Measurements from ENCODE around the gene FAM32A. TPM values are rescaled to one million over a fixed set of nuclear protein-coding genes. Genes with fewer than 3 reads are reported as not detected.

The FAM32A gene
- total and polyA plus RNA-seq, 8 donors, result 14.8 to 48.6 (median 24.1) TPM

- Histone ChIP-seq H3K4me3 (no peak overlapping the region), H3K4me1 (peaks cover 0 to 5% (median 0%) of the 10 kb centered on the region in 3 donors), H3K27me3 (no peaks in the 10 kb centered on the region), H3K9me3 (no peaks in the 10 kb centered on the region), H3K27ac (no peak overlapping the region), H3K36me3 (no peaks in the 10 kb centered on the region)
- no peak for TF ChIP-seq CTCF (IDR thresholded peaks at IDR 0.05)
- no peak for ATAC-seq
- no peak for FAIRE-seq
- intact Hi-C loops (cut with DNase I), result no loop called here
- no peak for DNase-seq
- WGBS, 2 donors, result 75 to 80% methylated on average over 4 of the region's 4 CpGs
Measured at GRCh38 chr19:16141043-16141442, 44.2 kb upstream of the FAM32A start.

GRCh38 chr19:16142032-16142580 lies 43.1 kb upstream of the FAM32A start:
- no peaks in the 10 kb centered on the region for H3K9me3 ChIP-seq
- no peaks in the 10 kb centered on the region for H3K36me3 ChIP-seq
- no peak overlapping the region for H3K27ac ChIP-seq
- no peaks in the 10 kb centered on the region for H3K27me3 ChIP-seq
- TF ChIP-seq CTCF (IDR thresholded peaks at IDR 0.05), result no peak
- H3K4me1 ChIP-seq, result peaks cover 0 to 5% (median 0%) of the 10 kb centered on the region in 3 donors
- intact Hi-C loops (cut with DNase I), result no loop called here
- ATAC-seq, result no peak
- no peak for FAIRE-seq
- H3K4me3 ChIP-seq, result no peak overlapping the region
- no peak for DNase-seq
- 88 to 90% methylated on average over 9 of the region's 9 CpGs for WGBS, 2 donors

GRCh38 chr19:16143399-16144215 lies 41.6 kb upstream of the FAM32A start, which contains the start of gene HSH2D:
HSH2D (plus strand) TSS chr19:16143685; CDS start chr19:16148751, 5,066 bp downstream.
- no peak for FAIRE-seq
- WGBS, 2 donors, result 16 to 18% methylated on average over 13 of the region's 13 CpGs
- intact Hi-C loops (cut with DNase I), result no loop called here
- TF ChIP-seq CTCF (IDR thresholded peaks at IDR 0.05), result no peak
- DNase-seq, result peak; percentile 86 to 96 (median 89)
- Histone ChIP-seq H3K27ac (peak within 1 kb of the TSS; percentile 20 to 55 (median 28)), H3K4me1 (peaks cover 0 to 5% (median 0%) of the 10 kb centered on the region in 3 donors), H3K27me3 (no peaks in the 10 kb centered on the region), H3K36me3 (peaks cover 0 to under 1% (median 0%) of the 10 kb centered on the region in 3 donors), H3K9me3 (no peaks in the 10 kb centered on the region), H3K4me3 (peak within 1 kb of the TSS in 3 of 4 donors; percentile 1 to 49 (median 40))
- ATAC-seq, result peak; percentile 99 to 100 (median 100)

GRCh38 chr19:16144216-16144581 lies 41.0 kb upstream of the FAM32A start:
- peaks cover 0 to 5% (median 0%) of the 10 kb centered on the region in 3 donors for H3K4me1 ChIP-seq
- ATAC-seq (peak; percentile 8 to 36 (median 12)), DNase-seq (no peak), FAIRE-seq (no peak)
- H3K27me3 ChIP-seq, result no peaks in the 10 kb centered on the region
- no peak for TF ChIP-seq CTCF (IDR thresholded peaks at IDR 0.05)
- H3K36me3 ChIP-seq, result peaks cover 0 to 6% (median 0%) of the 10 kb centered on the region in 3 donors
- H3K4me3 ChIP-seq, result peak overlapping the region in 2 of 4 donors; percentile 40 to 49
- H3K9me3 ChIP-seq, result no peaks in the 10 kb centered on the region
- peak overlapping the region in 1 of 4 donors; percentile 55 for H3K27ac ChIP-seq
- intact Hi-C loops (cut with DNase I), result no loop called here
- WGBS, 2 donors, result 49 to 67% methylated on average over 1 of the region's 1 CpG

Data from pancreas (tissue), 10 donors.